Measurements from ENCODE around the gene JAK1.

DNA sequence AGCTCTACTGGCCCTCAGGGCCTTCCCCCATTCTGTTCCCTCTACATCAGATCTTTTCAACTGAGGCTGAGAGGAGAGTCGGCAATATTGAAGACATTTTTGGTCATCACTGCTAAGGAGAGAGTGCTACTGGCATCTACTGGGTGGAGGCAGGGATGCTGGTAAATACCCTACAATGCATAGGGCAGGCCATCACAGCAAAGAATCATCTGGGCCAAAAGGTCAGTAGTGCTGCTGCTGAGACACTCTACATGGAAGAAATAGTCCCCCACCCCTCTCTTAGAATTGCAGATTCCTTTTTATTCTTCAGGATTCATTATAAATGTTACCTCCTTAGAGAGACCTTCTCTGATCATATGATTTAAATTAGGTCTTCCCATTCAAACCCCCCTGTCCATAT is 94.3 kb downstream of the JAK1 start:
- TF ChIP-seq GATA2 (IDR thresholded peaks at IDR 0.05; ENCODE audit: low read depth, low read length) (no peak), GATA3 (IDR thresholded peaks at IDR 0.05; ENCODE audit: low read depth, low read length) (no peak)

Measured in SH-SY5Y (cell line).